Neutrophil (primary cell): ENCODE results near the gene CREBL2.
"Not testable (repeated sequence)": the region's sequence is repeated elsewhere in the genome, so short reads cannot be mapped to it uniquely, and the experiment has no call there.

Experiments
- H3K27ac ChIP-seq: fragments of 200-600 bp; sonication (generic); 2 replicates; pipeline ENCODE4 v1.5.1; 2016; ENCODE audit warnings: mild to moderate bottlenecking, moderate library complexity
- H3K27me3 ChIP-seq: fragments of 200-600 bp; sonication (generic); 2 replicates; pipeline ENCODE4 v1.6.0; 2016; ENCODE audit warnings: mild to moderate bottlenecking
- H3K36me3 ChIP-seq: fragments of 200-600 bp; sonication (generic); 2 replicates; pipeline ENCODE4 v1.5.1; 2017
- H3K4me1 ChIP-seq, 2 experiments: fragments of 200-600 bp in 1 of 2; sonication (generic) in 1 of 2; 1 replicate in 1 of 2; 2 replicates in 1 of 2; pipeline versions ENCODE4 v1.5.1 to v1.6.1; 2013 to 2016; ENCODE audit warnings: low read depth in 1 of 2, low read length in 1 of 2, mild to moderate bottlenecking in 1 of 2, moderate library complexity in 1 of 2; ENCODE audit not compliant: control insufficient read depth in 1 of 2, insufficient read depth in 1 of 2
- H3K4me3 ChIP-seq, 2 experiments: fragments of 200-600 bp in 1 of 2; sonication (generic) in 1 of 2; 1 replicate in 1 of 2; 2 replicates in 1 of 2; pipeline ENCODE4 v1.5.1; 2013 to 2016; ENCODE audit warnings: low read depth in 1 of 2, low read length in 1 of 2, mild to moderate bottlenecking in 1 of 2, moderate library complexity in 1 of 2
- H3K9me3 ChIP-seq: fragments of 200-600 bp; sonication (generic); 2 replicates; pipeline ENCODE4 v1.5.1; 2016
- CTCF ChIP-seq: fragments of 200-600 bp; sonication (generic); IDR thresholded peaks from 2 replicates; pipeline ENCODE4 v1.5.1; 2016; ENCODE audit warnings: antibody characterized with exemption

Gene CREBL2

GRCh38 chr12:12641650-12642049, 30.0 kb downstream of the CREBL2 start:
- H3K27ac ChIP-seq: no peak overlapping the region
- H3K4me1 ChIP-seq: no peaks in the 10 kb centered on the region
- peaks cover 53% of the 10 kb centered on the region for H3K36me3 ChIP-seq
- no peak overlapping the region for H3K4me3 ChIP-seq
- no peaks in the 10 kb centered on the region for H3K9me3 ChIP-seq
- no peak for TF ChIP-seq CTCF
- no peaks in the 10 kb centered on the region for H3K27me3 ChIP-seq

- TF ChIP-seq CTCF: no peak
- Histone ChIP-seq H3K4me1 (no peaks in the 10 kb centered on the region), H3K27me3 (no peaks in the 10 kb centered on the region), H3K4me3 (no peak overlapping the region), H3K27ac (no peak overlapping the region), H3K36me3 (peaks cover 40% of the 10 kb centered on the region), H3K9me3 (no peaks in the 10 kb centered on the region)
Measured at GRCh38 chr12:12642916-12643315, 31.2 kb downstream of the CREBL2 start.

GRCh38 chr12:12645485-12645884, 33.8 kb downstream of the CREBL2 start:
- H3K27me3 ChIP-seq: no peaks in the 10 kb centered on the region

GRCh38 chr12:12645968-12646367, 34.3 kb downstream of the CREBL2 start:
- H3K4me1 ChIP-seq, H3K27me3 ChIP-seq, H3K27ac ChIP-seq, H3K4me3 ChIP-seq: not testable (repeated sequence)
- H3K36me3 ChIP-seq: peaks cover 27% of the 10 kb centered on the region
- peaks cover 12% of the 10 kb centered on the region for H3K9me3 ChIP-seq

More at GRCh38 chr12:12645485-12645884, 33.8 kb downstream of the CREBL2 start:
- no peak overlapping the region for H3K4me3 ChIP-seq
- no peaks in the 10 kb centered on the region for H3K4me1 ChIP-seq
- H3K27ac ChIP-seq: no peak overlapping the region
- peak; percentile 15 for TF ChIP-seq CTCF
- H3K36me3 ChIP-seq: peaks cover 27% of the 10 kb centered on the region
- peaks cover 12% of the 10 kb centered on the region for H3K9me3 ChIP-seq

- Histone ChIP-seq H3K27ac (no peak overlapping the region), H3K27me3 (no peaks in the 10 kb centered on the region)
Measured at GRCh38 chr12:12646483-12647072, 34.9 kb downstream of the CREBL2 start.

More at GRCh38 chr12:12646483-12647072, 34.9 kb downstream of the CREBL2 start:
- Histone ChIP-seq H3K4me3 (no peak overlapping the region), H3K9me3 (peaks cover 12% of the 10 kb centered on the region), H3K36me3 (peaks cover 24% of the 10 kb centered on the region), H3K4me1 (no peaks in the 10 kb centered on the region)
- TF ChIP-seq CTCF: no peak
